OCI-LY1 (cell line): Measurements from ENCODE around the gene NDUFV1.
A peak's percentile ranks its signal among the peaks of the same experiment; 100 is the strongest.

ENCODE experiments used
- H2AFZ ChIP-seq: fragments of 200-600 bp; sonication (generic), shearing (Covaris generic); 2 replicates; pipeline ENCODE4 v1.6.0; 2014; ENCODE audit warnings: antibody characterized with exemption, mild to moderate bottlenecking, low read length
- H3F3A ChIP-seq: fragments of 200-600 bp; sonication (generic), shearing (Covaris generic); 2 replicates; pipeline ENCODE4 v1.6.0; 2014; ENCODE audit warnings: mild to moderate bottlenecking, antibody characterized with exemption, low read length, moderate library complexity; ENCODE audit not compliant: insufficient read depth
- H3K27ac ChIP-seq: fragments of 200-600 bp; sonication (generic); 2 replicates; pipeline ENCODE4 v1.5.1; 2014; ENCODE audit warnings: low read length, mixed run types, mild to moderate bottlenecking, low read depth; ENCODE audit not compliant: poor library complexity, severe bottlenecking
- H3K27me3 ChIP-seq: fragments of 200-600 bp; sonication (generic); 2 replicates; pipeline ENCODE4 v1.6.0; 2014; ENCODE audit warnings: antibody characterized with exemption, mild to moderate bottlenecking, low read length, moderate library complexity; ENCODE audit not compliant: insufficient read depth
- H3K36me3 ChIP-seq: fragments of 200-600 bp; sonication (generic); 2 replicates; pipeline ENCODE4 v1.6.1; 2014; ENCODE audit warnings: mild to moderate bottlenecking, antibody characterized with exemption, low read length, moderate library complexity, mixed read lengths; ENCODE audit not compliant: insufficient read depth
- H3K4me1 ChIP-seq: fragments of 200-600 bp; sonication (generic); 2 replicates; pipeline ENCODE4 v1.5.1; 2014; ENCODE audit warnings: mild to moderate bottlenecking, low read length, moderate library complexity; ENCODE audit not compliant: insufficient read depth, severe bottlenecking
- H3K4me2 ChIP-seq: fragments of 200-600 bp; sonication (generic), shearing (Covaris generic); 2 replicates; pipeline ENCODE4 v1.6.1; 2014; ENCODE audit warnings: low read length
- H3K4me3 ChIP-seq: fragments of 200-600 bp; sonication (generic); 2 replicates; pipeline ENCODE4 v1.5.1; 2014; ENCODE audit warnings: low read length, low read depth, mild to moderate bottlenecking, mixed read lengths; ENCODE audit not compliant: poor library complexity, severe bottlenecking
- H3K79me2 ChIP-seq: fragments of 200-600 bp; shearing (Covaris generic); 2 replicates; pipeline ENCODE4 v1.6.1; 2016; ENCODE audit warnings: mixed run types, low read length, mixed read lengths; ENCODE audit not compliant: insufficient read depth
- H3K9ac ChIP-seq: fragments of 200-600 bp; sonication (generic), shearing (Covaris generic); 2 replicates; pipeline ENCODE4 v1.6.1; 2014; ENCODE audit warnings: mild to moderate bottlenecking, low read length, mixed read lengths
- H3K9me2 ChIP-seq: fragments of 200-600 bp; sonication (generic), shearing (Covaris generic); 2 replicates; pipeline ENCODE4 v1.6.1; 2014; ENCODE audit warnings: low read depth, mild to moderate bottlenecking, low read length, mixed read lengths
- H3K9me3 ChIP-seq: fragments of 200-600 bp; shearing (Covaris generic); 2 replicates; pipeline ENCODE4 v1.6.1; 2014; ENCODE audit warnings: low read length, mixed read lengths
- H4K20me1 ChIP-seq: fragments of 200-600 bp; sonication (generic), shearing (Covaris generic); 2 replicates; pipeline ENCODE4 v1.6.0; 2016; ENCODE audit warnings: mild to moderate bottlenecking, low read length; ENCODE audit not compliant: insufficient read depth
- CTCF ChIP-seq: fragments of 200-600 bp; sonication (generic), shearing (Covaris generic); IDR thresholded peaks from 2 replicates; pipeline ENCODE4 v1.5.1; 2017; ENCODE audit warnings: mild to moderate bottlenecking, antibody characterized with exemption, low read length, moderate library complexity, mixed read lengths
- EZH2 ChIP-seq: fragments of 200-600 bp; sonication (generic), shearing (Covaris generic); IDR thresholded peaks from 2 replicates; pipeline ENCODE4 v1.8.0; 2017; ENCODE audit warnings: borderline replicate concordance, mixed run types, mild to moderate bottlenecking, antibody characterized with exemption, low read length, moderate library complexity, mixed read lengths

The NDUFV1 gene

GRCh38 chr11:67648140-67648795 is 41.5 kb downstream of the NDUFV1 start:
- H3K79me2 ChIP-seq = no peaks in the 10 kb centered on the region
- peaks cover 52% of the 10 kb centered on the region for H3K4me1 ChIP-seq
- no peaks in the 10 kb centered on the region for H3F3A ChIP-seq
- peaks cover 3% of the 10 kb centered on the region; the same call in 1 of the 2 replicates for H3K9me3 ChIP-seq
- TF ChIP-seq CTCF = peak; percentile 87
- TF ChIP-seq EZH2 = no peak
- H3K36me3 ChIP-seq = no peaks in the 10 kb centered on the region; the same call in 1 of the 2 replicates
- peak overlapping the region; percentile 23; the same call in 1 of the 2 replicates for H3K4me2 ChIP-seq
- no peak overlapping the region for H3K4me3 ChIP-seq
- H3K27ac ChIP-seq = peak overlapping the region; percentile 87
- H2AFZ ChIP-seq = no peak overlapping the region
- no peaks in the 10 kb centered on the region for H4K20me1 ChIP-seq
- H3K9ac ChIP-seq = peak overlapping the region; percentile 6; the same call in 1 of the 2 replicates
- no peaks in the 10 kb centered on the region for H3K9me2 ChIP-seq
- H3K27me3 ChIP-seq = no peaks in the 10 kb centered on the region; the same call in 1 of the 2 replicates

- no peaks in the 10 kb centered on the region for H4K20me1 ChIP-seq
- peaks cover 3% of the 10 kb centered on the region; the same call in 1 of the 2 replicates for H3K9me3 ChIP-seq
- H3F3A ChIP-seq = no peaks in the 10 kb centered on the region
- H2AFZ ChIP-seq = no peak overlapping the region
- peak overlapping the region; percentile 87 for H3K27ac ChIP-seq
- no peak overlapping the region for H3K4me3 ChIP-seq
- peak overlapping the region; percentile 6; the same call in 1 of the 2 replicates for H3K9ac ChIP-seq
- H3K4me1 ChIP-seq = peaks cover 52% of the 10 kb centered on the region
- H3K79me2 ChIP-seq = no peaks in the 10 kb centered on the region
- H3K27me3 ChIP-seq = no peaks in the 10 kb centered on the region
- H3K9me2 ChIP-seq = no peaks in the 10 kb centered on the region
- TF ChIP-seq EZH2 (no peak), CTCF (no peak)
- H3K36me3 ChIP-seq = no peaks in the 10 kb centered on the region; the same call in 1 of the 2 replicates
- peak overlapping the region; percentile 73; the same call in 1 of the 2 replicates for H3K4me2 ChIP-seq
Observed at GRCh38 chr11:67648796-67649613, 42.3 kb downstream of the NDUFV1 start.

GRCh38 chr11:67649634-67650510 is 43.1 kb downstream of the NDUFV1 start:
- Histone ChIP-seq H2AFZ (no peak overlapping the region), H3K36me3 (no peaks in the 10 kb centered on the region; the same call in 1 of the 2 replicates), H3F3A (no peaks in the 10 kb centered on the region), H4K20me1 (no peaks in the 10 kb centered on the region), H3K27me3 (no peaks in the 10 kb centered on the region; the same call in 1 of the 2 replicates), H3K4me2 (peak overlapping the region; percentile 73), H3K27ac (peak overlapping the region; percentile 87), H3K79me2 (no peaks in the 10 kb centered on the region), H3K9me3 (peaks cover 3% of the 10 kb centered on the region; the same call in 1 of the 2 replicates), H3K4me3 (peak overlapping the region; percentile 57), H3K9me2 (no peaks in the 10 kb centered on the region), H3K9ac (peak overlapping the region; percentile 56), H3K4me1 (peaks cover 52% of the 10 kb centered on the region)
- TF ChIP-seq CTCF (no peak), EZH2 (no peak)
